GM12891 (cell line): Measurements from ENCODE around the gene TFCP2L1.

Experiments
- POLR2A ChIP-seq: IDR thresholded peaks from 2 replicates; pipeline ENCODE4 v1.6.1; 2011; ENCODE audit warnings: low read depth, low read length, control low read depth
- POLR2AphosphoS5 ChIP-seq: IDR thresholded peaks from 2 replicates; pipeline ENCODE4 v1.6.1; 2011; ENCODE audit warnings: low read depth, low read length, control low read depth
- SPI1 ChIP-seq: IDR thresholded peaks from 2 replicates; pipeline ENCODE4 v1.6.1; 2011; ENCODE audit warnings: low read depth, low read length, control low read depth
- TAF1 ChIP-seq: IDR thresholded peaks from 2 replicates; pipeline ENCODE4 v1.6.1; 2011; ENCODE audit warnings: low read depth, low read length, control low read depth

- no peak for TF ChIP-seq POLR2AphosphoS5
- TF ChIP-seq SPI1: no peak
- no peak for TF ChIP-seq POLR2A
- no peak for TF ChIP-seq TAF1
Observed at GRCh38 chr2:121210691-121211090, 74.3 kb downstream of the TFCP2L1 start.
